ENCODE results near the gene TMEM245. TPM values are rescaled to one million over a fixed set of nuclear protein-coding genes. Genes with fewer than 3 reads are reported as not detected.

TMEM245 gene
- total RNA-seq, 1 donor from 2014 or later = 85.3 TPM

GRCh38 chr9:109036744-109037680 is 82.7 kb downstream of the TMEM245 start:
- TF ChIP-seq EZH2phosphoT487 (IDR thresholded peaks at IDR 0.05) (no peak), EZH2 (IDR thresholded peaks at IDR 0.05) (no peak), CTCF (IDR thresholded peaks at IDR 0.05) (no peak)
- H3K27ac ChIP-seq = no peak overlapping the region
- H3K9ac ChIP-seq = no peak overlapping the region
- H4K20me1 ChIP-seq (ENCODE audit: low read depth) = no peaks in the 10 kb centered on the region
- H3K4me3 ChIP-seq = no peak overlapping the region
- no peaks in the 10 kb centered on the region for H3K36me3 ChIP-seq
- no peaks in the 10 kb centered on the region for H3K9me3 ChIP-seq (ENCODE audit: low read depth)
- no peak for DNase-seq (ENCODE audit: low spot score)
- H3K27me3 ChIP-seq = no peaks in the 10 kb centered on the region
- H3K79me2 ChIP-seq (ENCODE audit: low read depth) = no peaks in the 10 kb centered on the region
- H3F3A ChIP-seq (ENCODE audit: low read depth) = no peaks in the 10 kb centered on the region
- no peak overlapping the region for H3K4me2 ChIP-seq
- H3K9me3 Mint-ChIP-seq = no peaks in the 10 kb centered on the region
- H3K4me1 ChIP-seq = no peaks in the 10 kb centered on the region
- H3K27me3 Mint-ChIP-seq (ENCODE audit: insufficient read depth, low read depth) = no peaks in the 10 kb centered on the region
- no peak overlapping the region for H3K4me3 Mint-ChIP-seq
- no peak overlapping the region for H3K27ac Mint-ChIP-seq
- no peaks in the 10 kb centered on the region for H3K4me1 Mint-ChIP-seq
- no peak overlapping the region for H2AFZ ChIP-seq (replicated peaks)
- H3K36me3 Mint-ChIP-seq = peaks cover 35% of the 10 kb centered on the region

GRCh38 chr9:109035684-109036423 is 83.9 kb downstream of the TMEM245 start:
- Mint-ChIP-seq H3K36me3 (peaks cover 35% of the 10 kb centered on the region), H3K27me3 (ENCODE audit: insufficient read depth, low read depth) (no peaks in the 10 kb centered on the region), H3K4me3 (no peak overlapping the region), H3K27ac (no peak overlapping the region), H3K4me1 (no peaks in the 10 kb centered on the region), H3K9me3 (no peaks in the 10 kb centered on the region)
- H3K36me3 ChIP-seq = no peaks in the 10 kb centered on the region
- no peak for TF ChIP-seq EZH2phosphoT487 (IDR thresholded peaks at IDR 0.05)
- H3K27ac ChIP-seq = no peak overlapping the region
- no peak overlapping the region for H3K9ac ChIP-seq
- no peaks in the 10 kb centered on the region for H3K9me3 ChIP-seq (ENCODE audit: low read depth)
- no peaks in the 10 kb centered on the region for H4K20me1 ChIP-seq (ENCODE audit: low read depth)
- H3K4me1 ChIP-seq = no peaks in the 10 kb centered on the region
- H2AFZ ChIP-seq (replicated peaks) = no peak overlapping the region
- H3K27me3 ChIP-seq = no peaks in the 10 kb centered on the region
- no peak for DNase-seq (ENCODE audit: low spot score)
- H3K4me2 ChIP-seq = no peak overlapping the region
- no peaks in the 10 kb centered on the region for H3F3A ChIP-seq (ENCODE audit: low read depth)
- H3K79me2 ChIP-seq (ENCODE audit: low read depth) = no peaks in the 10 kb centered on the region
- H3K4me3 ChIP-seq = no peak overlapping the region

DNA sequence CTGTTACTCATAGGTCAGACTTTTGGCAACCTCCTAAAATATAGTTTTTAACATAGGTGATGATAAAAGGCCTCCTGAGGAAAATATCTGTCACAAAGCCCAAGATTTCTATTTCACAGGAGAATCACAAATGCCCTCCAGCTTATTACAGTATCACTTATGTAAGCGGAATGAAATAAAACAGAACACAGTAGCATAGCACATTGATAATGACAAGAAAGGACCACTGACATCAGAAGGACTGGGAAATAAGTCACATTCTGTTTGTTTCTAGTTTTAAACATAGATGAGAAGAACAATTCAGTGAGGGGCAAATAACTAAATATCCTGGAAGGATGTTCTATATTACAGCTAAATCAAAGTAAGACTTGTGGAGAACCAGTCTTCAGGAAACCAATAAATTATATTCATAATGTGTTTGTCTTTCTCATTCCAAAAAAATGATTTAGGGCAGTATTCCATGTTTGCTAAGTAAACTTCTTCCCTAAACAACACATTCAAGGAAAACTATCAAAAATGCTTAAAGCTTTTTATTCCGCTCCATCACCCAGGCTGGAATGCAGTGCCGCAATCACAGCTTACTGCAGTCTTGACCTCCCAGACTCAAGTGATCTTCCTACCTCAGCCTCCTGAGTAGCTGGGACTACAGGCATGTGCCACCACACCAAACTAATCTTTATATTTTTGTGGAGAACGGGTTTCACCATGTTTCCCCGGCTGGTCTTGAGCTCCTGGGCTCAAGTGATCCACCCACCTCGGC is 85.6 kb downstream of the TMEM245 start:
- Histone ChIP-seq H3K9ac (no peak overlapping the region), H3K4me3 (no peak overlapping the region), H3K4me2 (no peak overlapping the region), H3K36me3 (no peaks in the 10 kb centered on the region), H3F3A (ENCODE audit: low read depth) (no peaks in the 10 kb centered on the region), H3K79me2 (ENCODE audit: low read depth) (peaks cover under 1% of the 10 kb centered on the region), H3K27ac (no peak overlapping the region), H3K9me3 (ENCODE audit: low read depth) (no peaks in the 10 kb centered on the region), H2AFZ (replicated peaks) (no peak overlapping the region), H3K27me3 (no peaks in the 10 kb centered on the region), H4K20me1 (ENCODE audit: low read depth) (no peaks in the 10 kb centered on the region), H3K4me1 (no peaks in the 10 kb centered on the region)
- Mint-ChIP-seq H3K9me3 (no peaks in the 10 kb centered on the region), H3K36me3 (peaks cover 31% of the 10 kb centered on the region), H3K27me3 (ENCODE audit: insufficient read depth, low read depth) (no peaks in the 10 kb centered on the region), H3K4me3 (no peak overlapping the region), H3K27ac (no peak overlapping the region), H3K4me1 (no peaks in the 10 kb centered on the region)
- TF ChIP-seq EZH2 (IDR thresholded peaks at IDR 0.05) (no peak), EZH2phosphoT487 (IDR thresholded peaks at IDR 0.05) (no peak), CTCF (IDR thresholded peaks at IDR 0.05) (no peak)
- DNase-seq (ENCODE audit: low spot score) = no peak
